ENCODE data around the gene COCH. TPM values are rescaled to one million over a fixed set of nuclear protein-coding genes. Genes with fewer than 3 reads are reported as not detected.
"Not testable (repeated sequence)": the region's sequence is repeated elsewhere in the genome, so short reads cannot be mapped to it uniquely, and the experiment has no call there.

Gene COCH
- polyA plus RNA-seq, 1 experiment, result 0.19 TPM

- Histone ChIP-seq H3K4me3 (ENCODE audit: low read depth, low read length) (no peak overlapping the region), H3K27ac (ENCODE audit: low read depth, low read length) (no peak overlapping the region), H3K27me3 (ENCODE audit: control insufficient read depth, insufficient read depth, low read length) (no peaks in the 10 kb centered on the region), H3K9me3 (ENCODE audit: control insufficient read depth, insufficient read depth, low read length) (no peaks in the 10 kb centered on the region)
- DNase-seq (ENCODE audit: low read depth, low spot score), result no peak
- CTCF ChIA-PET, result no interaction called here
- POLR2A ChIA-PET, result no interaction called here
- no peak for TF ChIP-seq CTCF (IDR thresholded peaks at IDR 0.05; ENCODE audit: low read depth, low read length)
Measured at GRCh38 chr14:30928462-30928861, 54.1 kb downstream of the COCH start.

GRCh38 chr14:30933937-30934336 lies 59.6 kb downstream of the COCH start:
- CTCF ChIA-PET, result interaction anchor here (0.6 kb wide), 1 partner anchor 217 kb away, joined by 3 read pairs; no protein-coding TSS in a partner anchor
- H3K4me3 ChIP-seq (ENCODE audit: low read depth, low read length); POLR2A ChIA-PET; H3K9me3 ChIP-seq (ENCODE audit: control insufficient read depth, insufficient read depth, low read length); DNase-seq (ENCODE audit: low read depth, low spot score); H3K27me3 ChIP-seq (ENCODE audit: control insufficient read depth, insufficient read depth, low read length); H3K27ac ChIP-seq (ENCODE audit: low read depth, low read length): not testable (repeated sequence)

- no peaks in the 10 kb centered on the region for H3K9me3 ChIP-seq (ENCODE audit: control insufficient read depth, insufficient read depth, low read length)
- DNase-seq (ENCODE audit: low read depth, low spot score), result no peak
- no peaks in the 10 kb centered on the region for H3K27me3 ChIP-seq (ENCODE audit: control insufficient read depth, insufficient read depth, low read length)
- no peak overlapping the region for H3K4me3 ChIP-seq (ENCODE audit: low read depth, low read length)
- TF ChIP-seq CTCF (IDR thresholded peaks at IDR 0.05; ENCODE audit: low read depth, low read length), result no peak
- ChIA-PET POLR2A (interaction anchor here (0.5 kb wide), 1 partner anchor 41 kb away, joined by 3 read pairs; no protein-coding TSS in a partner anchor), CTCF (no interaction called here)
- H3K27ac ChIP-seq (ENCODE audit: low read depth, low read length), result no peak overlapping the region
Measured at GRCh38 chr14:30935445-30935844, 61.1 kb downstream of the COCH start.

- CTCF ChIA-PET, result no interaction called here
- Histone ChIP-seq H3K27me3 (ENCODE audit: control insufficient read depth, insufficient read depth, low read length) (no peaks in the 10 kb centered on the region), H3K27ac (ENCODE audit: low read depth, low read length) (no peak overlapping the region), H3K9me3 (ENCODE audit: control insufficient read depth, insufficient read depth, low read length) (no peaks in the 10 kb centered on the region), H3K4me3 (ENCODE audit: low read depth, low read length) (no peak overlapping the region)
- TF ChIP-seq CTCF (IDR thresholded peaks at IDR 0.05; ENCODE audit: low read depth, low read length), result no peak
- POLR2A ChIA-PET, result no interaction called here
- no peak for DNase-seq (ENCODE audit: low read depth, low spot score)
Measured at GRCh38 chr14:30938617-30939016, 64.3 kb downstream of the COCH start.

Other genes starting within 250 kb of the COCH start
- 5.5 and 8.0 TPM in 2 replicates for gene AP4S1, start 151.1 kb downstream of the COCH start, polyA plus RNA-seq (2011; rRNA removed)
- gene STRN3, start 151.8 kb downstream of the COCH start, polyA plus RNA-seq (2011; rRNA removed), result 30.6 and 41.1 TPM in 2 replicates

All from AG04450 (cell line).